Uterus (tissue), 2 donors: ENCODE results near the gene CDC42BPG.

Source experiments
- POLR2A ChIP-seq, 2 donors: fragments of 450-650 bp; IDR thresholded peaks; one replicate each; pipeline ENCODE4 v1.6.1; 2016; ENCODE audit warnings: antibody characterized with exemption in 2 of 2, mild to moderate bottlenecking in 1 of 2, moderate library complexity in 1 of 2
- TF ChIP-seq, protein P1 (sequence below), 4 experiments: fragments of 200-600 bp in 2 of 4; fragments of 450-650 bp in 2 of 4; sonication (generic) in 2 of 4; IDR thresholded peaks; one replicate each; pipeline ENCODE4 v1.5.1; 2016 to 2019; ENCODE audit warnings: antibody characterized with exemption in 4 of 4, mild to moderate bottlenecking in 2 of 4, moderate library complexity in 1 of 4

DNA sequence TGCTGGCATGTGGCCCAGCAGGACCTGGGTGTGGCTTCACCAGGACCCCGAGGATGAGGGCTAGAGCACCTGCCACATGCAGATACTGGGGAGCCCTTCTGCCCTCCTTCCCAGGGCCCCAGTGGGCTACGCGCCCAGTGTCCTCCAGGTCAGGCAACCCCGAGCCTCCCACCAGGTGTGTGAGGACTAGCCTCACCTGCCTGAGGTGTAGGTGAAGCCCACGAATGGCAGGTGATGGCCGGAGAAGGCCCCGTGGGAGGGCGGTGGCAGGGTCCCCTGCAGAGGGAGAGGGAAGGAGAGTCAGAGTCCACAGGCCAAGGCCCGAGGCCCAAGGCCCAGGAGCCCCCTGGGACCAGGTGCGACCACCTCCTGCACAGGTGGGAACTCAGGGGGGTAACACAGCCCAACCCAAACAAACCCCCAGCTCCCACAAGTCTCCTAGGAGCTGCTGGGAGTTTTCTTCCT is 6.5 kb downstream of the CDC42BPG start:
- TF ChIP-seq, protein P1, sequence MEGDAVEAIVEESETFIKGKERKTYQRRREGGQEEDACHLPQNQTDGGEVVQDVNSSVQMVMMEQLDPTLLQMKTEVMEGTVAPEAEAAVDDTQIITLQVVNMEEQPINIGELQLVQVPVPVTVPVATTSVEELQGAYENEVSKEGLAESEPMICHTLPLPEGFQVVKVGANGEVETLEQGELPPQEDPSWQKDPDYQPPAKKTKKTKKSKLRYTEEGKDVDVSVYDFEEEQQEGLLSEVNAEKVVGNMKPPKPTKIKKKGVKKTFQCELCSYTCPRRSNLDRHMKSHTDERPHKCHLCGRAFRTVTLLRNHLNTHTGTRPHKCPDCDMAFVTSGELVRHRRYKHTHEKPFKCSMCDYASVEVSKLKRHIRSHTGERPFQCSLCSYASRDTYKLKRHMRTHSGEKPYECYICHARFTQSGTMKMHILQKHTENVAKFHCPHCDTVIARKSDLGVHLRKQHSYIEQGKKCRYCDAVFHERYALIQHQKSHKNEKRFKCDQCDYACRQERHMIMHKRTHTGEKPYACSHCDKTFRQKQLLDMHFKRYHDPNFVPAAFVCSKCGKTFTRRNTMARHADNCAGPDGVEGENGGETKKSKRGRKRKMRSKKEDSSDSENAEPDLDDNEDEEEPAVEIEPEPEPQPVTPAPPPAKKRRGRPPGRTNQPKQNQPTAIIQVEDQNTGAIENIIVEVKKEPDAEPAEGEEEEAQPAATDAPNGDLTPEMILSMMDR (IDR thresholded peaks at IDR 0.05): no peak
- TF ChIP-seq POLR2A (IDR thresholded peaks at IDR 0.05): no peak
